Measurements from ENCODE around the gene ARRB2.

DNA sequence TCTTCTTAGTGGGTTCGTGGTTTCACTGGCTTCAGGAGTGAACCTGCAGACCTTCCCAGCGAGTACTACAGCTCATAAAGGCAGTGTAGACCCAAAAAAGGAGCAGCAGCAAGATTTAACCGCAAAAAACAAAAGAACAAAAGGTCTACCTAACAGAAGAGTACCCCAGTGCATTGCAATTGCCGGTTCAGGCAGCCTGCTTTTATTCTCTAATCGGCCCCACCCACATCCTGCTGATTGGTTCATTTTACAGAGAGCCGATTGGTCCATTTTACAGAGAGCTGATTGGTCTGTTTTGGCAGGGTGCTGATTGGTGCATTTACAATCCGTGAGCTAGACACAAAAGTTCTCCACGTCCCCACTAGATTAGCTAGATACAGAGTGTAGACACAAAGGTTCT, 2.0 kb upstream of the ARRB2 start:
- TF ChIP-seq, protein P1, sequence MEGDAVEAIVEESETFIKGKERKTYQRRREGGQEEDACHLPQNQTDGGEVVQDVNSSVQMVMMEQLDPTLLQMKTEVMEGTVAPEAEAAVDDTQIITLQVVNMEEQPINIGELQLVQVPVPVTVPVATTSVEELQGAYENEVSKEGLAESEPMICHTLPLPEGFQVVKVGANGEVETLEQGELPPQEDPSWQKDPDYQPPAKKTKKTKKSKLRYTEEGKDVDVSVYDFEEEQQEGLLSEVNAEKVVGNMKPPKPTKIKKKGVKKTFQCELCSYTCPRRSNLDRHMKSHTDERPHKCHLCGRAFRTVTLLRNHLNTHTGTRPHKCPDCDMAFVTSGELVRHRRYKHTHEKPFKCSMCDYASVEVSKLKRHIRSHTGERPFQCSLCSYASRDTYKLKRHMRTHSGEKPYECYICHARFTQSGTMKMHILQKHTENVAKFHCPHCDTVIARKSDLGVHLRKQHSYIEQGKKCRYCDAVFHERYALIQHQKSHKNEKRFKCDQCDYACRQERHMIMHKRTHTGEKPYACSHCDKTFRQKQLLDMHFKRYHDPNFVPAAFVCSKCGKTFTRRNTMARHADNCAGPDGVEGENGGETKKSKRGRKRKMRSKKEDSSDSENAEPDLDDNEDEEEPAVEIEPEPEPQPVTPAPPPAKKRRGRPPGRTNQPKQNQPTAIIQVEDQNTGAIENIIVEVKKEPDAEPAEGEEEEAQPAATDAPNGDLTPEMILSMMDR (conservative IDR thresholded peaks at IDR 0.05; ENCODE audit: low read depth, low read length) = no peak
- no peak for TF ChIP-seq POLR2A (IDR thresholded peaks at IDR 0.05; ENCODE audit: low read depth, low read length)
- TF ChIP-seq FOS (IDR thresholded peaks at IDR 0.05; ENCODE audit: low read depth, low read length) = no peak
- TF ChIP-seq NFE2L2 (IDR thresholded peaks at IDR 0.05; ENCODE audit: low read depth, low read length) = no peak
- TF ChIP-seq RCOR1 (IDR thresholded peaks at IDR 0.05; ENCODE audit: insufficient replicate concordance, low read length) = no peak
- no peak for TF ChIP-seq CEBPB (IDR thresholded peaks at IDR 0.05; ENCODE audit: low read depth, low read length)
